Fibroblast of lung (primary cell): ENCODE measurements around the gene ENPP3. TPM values are rescaled to one million over a fixed set of nuclear protein-coding genes. Genes with fewer than 3 reads are reported as not detected.

Source experiments
- DNase-seq, 2 donors: peaks; one replicate each; pipeline versions ENCODE4 v3.0.0 to v3.0.0-alpha.2; 2010; ENCODE audit warnings: low read depth in 2 of 2
- H2AFZ ChIP-seq: 2 replicates; pipeline ENCODE4 v1.5.1; 2012; ENCODE audit warnings: low read length, control low read depth, inconsistent platforms
- H3K27ac ChIP-seq: 2 replicates; pipeline ENCODE4 v1.5.1; 2011; ENCODE audit warnings: low read length, control low read depth; ENCODE audit not compliant: insufficient read depth
- H3K27me3 ChIP-seq: 2 replicates; pipeline ENCODE4 v1.5.1; 2011; ENCODE audit warnings: mild to moderate bottlenecking, low read length; ENCODE audit not compliant: control insufficient read depth, insufficient read depth
- H3K36me3 ChIP-seq: 2 replicates; pipeline ENCODE4 v1.5.1; 2011; ENCODE audit warnings: low read length; ENCODE audit not compliant: control insufficient read depth, insufficient read depth
- H3K4me1 ChIP-seq: 2 replicates; pipeline ENCODE4 v1.5.1; 2011; ENCODE audit warnings: low read length; ENCODE audit not compliant: control insufficient read depth, insufficient read depth; ENCODE audit errors: extremely low read depth
- H3K4me2 ChIP-seq: 2 replicates; pipeline ENCODE4 v1.5.1; 2011; ENCODE audit warnings: low read length, control low read depth; ENCODE audit not compliant: insufficient read depth; ENCODE audit errors: extremely low read depth
- H3K4me3 ChIP-seq, 4 experiments: fragments of 200-600 bp in 1 of 4; sonication (generic) in 1 of 4; replicated peaks in 1 of 4; 2 replicates each; pipeline ENCODE4 v1.5.1; 2011 to 2016; ENCODE audit warnings: low read length in 4 of 4, low read depth in 3 of 4, mild to moderate bottlenecking in 3 of 4, control low read depth in 2 of 4, inconsistent platforms in 1 of 4, mixed read lengths in 1 of 4; ENCODE audit not compliant: insufficient read depth in 1 of 4; ENCODE audit errors: control extremely low read depth in 1 of 4
- H3K79me2 ChIP-seq: 2 replicates; pipeline ENCODE4 v1.5.1; 2012; ENCODE audit warnings: mild to moderate bottlenecking, low read length, inconsistent platforms; ENCODE audit not compliant: control insufficient read depth, insufficient read depth
- H3K9ac ChIP-seq: 2 replicates; pipeline ENCODE4 v1.5.1; 2011; ENCODE audit warnings: mild to moderate bottlenecking, low read length, control low read depth; ENCODE audit not compliant: insufficient read depth
- H3K9me3 ChIP-seq: 2 replicates; pipeline ENCODE4 v1.5.1; 2012; ENCODE audit warnings: low read depth, low read length; ENCODE audit not compliant: control insufficient read depth, insufficient read depth
- H4K20me1 ChIP-seq: 2 replicates; pipeline ENCODE4 v1.5.1; 2011; ENCODE audit warnings: low read length; ENCODE audit not compliant: control insufficient read depth, insufficient read depth; ENCODE audit errors: extremely low read depth
- CTCF ChIP-seq, 2 donors: IDR thresholded peaks in 1 of 2; conservative IDR thresholded peaks in 1 of 2; 1 replicate in 1 of 2; 2 replicates in 1 of 2; pipeline ENCODE4 v1.5.1; 2011 to 2012; ENCODE audit warnings: low read length in 2 of 2, control low read depth in 1 of 2, inconsistent platforms in 1 of 2, low read depth in 1 of 2, mild to moderate bottlenecking in 1 of 2
- EZH2 ChIP-seq: IDR thresholded peaks from 2 replicates; pipeline ENCODE4 v1.5.1; 2012; ENCODE audit warnings: low read length, control low read depth, mild to moderate bottlenecking; ENCODE audit errors: missing control alignments
- polyA plus RNA-seq, 2 donors: library from polyadenylated mRNA; depleted of rRNA in 1 of 2; stranded (reverse) in 1 of 2; unstranded in 1 of 2; fragments of >200 nt; gene quantifications; 2 replicates each; pipeline ENCODE4 v1.2.1, GENCODE V29; 2011 to 2012; ENCODE audit warnings: missing spikeins in 1 of 2
- total RNA-seq: library from RNA; depleted of rRNA; stranded (reverse); fragments of >200 nt; gene quantifications from 2 replicates; pipeline ENCODE4 v1.2.1, GENCODE V29; 2014

Gene ENPP3
- total and polyA plus RNA-seq, 2 donors (not counting 1 experiment from before 2014, with no cell fraction given), result 0.06 to 0.17 TPM

- H3K27me3 ChIP-seq, result no peaks in the 10 kb centered on the region
- no peak overlapping the region for H3K9ac ChIP-seq
- no peak for DNase-seq
- H3K36me3 ChIP-seq, result no peaks in the 10 kb centered on the region
- no peak overlapping the region for H3K4me3 ChIP-seq
- H3K9me3 ChIP-seq, result no peaks in the 10 kb centered on the region
- H3K4me2 ChIP-seq, result no peak overlapping the region
- no peaks in the 10 kb centered on the region for H4K20me1 ChIP-seq
- H3K4me1 ChIP-seq, result no peaks in the 10 kb centered on the region
- no peak overlapping the region for H2AFZ ChIP-seq
- no peak overlapping the region for H3K27ac ChIP-seq
- H3K79me2 ChIP-seq, result no peaks in the 10 kb centered on the region
- TF ChIP-seq CTCF (conservative IDR thresholded peaks at IDR 0.05 in 1 of 2, IDR thresholded peaks at IDR 0.05 in 1 of 2; ENCODE audit: low read depth in 1 of 2, low read length in 2 of 2), result no peak
- no peak for TF ChIP-seq EZH2
Measured at GRCh38 chr6:131638013-131638412, 911 bp downstream of the ENPP3 start.

GRCh38 chr6:131640100-131640499 is 3.0 kb downstream of the ENPP3 start:
- Histone ChIP-seq H3K4me2 (no peak overlapping the region), H3K4me3 (no peak overlapping the region), H2AFZ (no peak overlapping the region), H3K27ac (no peak overlapping the region), H3K9me3 (no peaks in the 10 kb centered on the region), H3K36me3 (no peaks in the 10 kb centered on the region), H3K79me2 (no peaks in the 10 kb centered on the region), H3K27me3 (no peaks in the 10 kb centered on the region), H3K4me1 (no peaks in the 10 kb centered on the region), H4K20me1 (no peaks in the 10 kb centered on the region), H3K9ac (no peak overlapping the region)
- DNase-seq, result no peak
- TF ChIP-seq CTCF (conservative IDR thresholded peaks at IDR 0.05 in 1 of 2, IDR thresholded peaks at IDR 0.05 in 1 of 2; ENCODE audit: low read depth in 1 of 2, low read length in 2 of 2) (no peak), EZH2 (no peak)

DNA sequence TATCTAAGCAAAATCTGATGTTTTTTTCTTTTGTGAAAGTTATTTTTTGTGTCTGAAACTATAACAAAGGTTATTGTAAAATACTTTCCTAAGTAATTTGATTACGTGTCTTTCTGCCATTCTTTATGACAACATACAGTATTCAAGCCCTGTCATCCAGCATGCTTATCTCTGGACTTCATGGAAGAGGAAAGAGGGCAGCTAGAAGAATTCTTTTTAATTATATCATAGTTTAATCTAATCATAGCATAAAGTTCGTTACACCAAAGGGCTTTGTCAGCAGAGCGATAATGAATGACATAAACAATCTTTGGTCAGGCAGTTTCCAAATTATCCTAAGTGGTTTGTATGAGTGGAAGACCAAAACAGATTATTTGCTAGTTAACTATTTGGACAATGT is 3.5 kb downstream of the ENPP3 start:
- no peak overlapping the region for H3K27ac ChIP-seq
- no peaks in the 10 kb centered on the region for H3K36me3 ChIP-seq
- H3K27me3 ChIP-seq, result no peaks in the 10 kb centered on the region
- H4K20me1 ChIP-seq, result no peaks in the 10 kb centered on the region
- H3K79me2 ChIP-seq, result no peaks in the 10 kb centered on the region
- no peaks in the 10 kb centered on the region for H3K9me3 ChIP-seq
- H3K4me1 ChIP-seq, result no peaks in the 10 kb centered on the region
- no peak overlapping the region for H2AFZ ChIP-seq
- H3K4me3 ChIP-seq, result no peak overlapping the region
- TF ChIP-seq EZH2 (no peak), CTCF (conservative IDR thresholded peaks at IDR 0.05 in 1 of 2, IDR thresholded peaks at IDR 0.05 in 1 of 2; ENCODE audit: low read depth in 1 of 2, low read length in 2 of 2) (no peak)
- H3K4me2 ChIP-seq, result no peak overlapping the region
- no peak for DNase-seq
- H3K9ac ChIP-seq, result no peak overlapping the region
